Measurements from ENCODE around the gene ZNF879.

DNA sequence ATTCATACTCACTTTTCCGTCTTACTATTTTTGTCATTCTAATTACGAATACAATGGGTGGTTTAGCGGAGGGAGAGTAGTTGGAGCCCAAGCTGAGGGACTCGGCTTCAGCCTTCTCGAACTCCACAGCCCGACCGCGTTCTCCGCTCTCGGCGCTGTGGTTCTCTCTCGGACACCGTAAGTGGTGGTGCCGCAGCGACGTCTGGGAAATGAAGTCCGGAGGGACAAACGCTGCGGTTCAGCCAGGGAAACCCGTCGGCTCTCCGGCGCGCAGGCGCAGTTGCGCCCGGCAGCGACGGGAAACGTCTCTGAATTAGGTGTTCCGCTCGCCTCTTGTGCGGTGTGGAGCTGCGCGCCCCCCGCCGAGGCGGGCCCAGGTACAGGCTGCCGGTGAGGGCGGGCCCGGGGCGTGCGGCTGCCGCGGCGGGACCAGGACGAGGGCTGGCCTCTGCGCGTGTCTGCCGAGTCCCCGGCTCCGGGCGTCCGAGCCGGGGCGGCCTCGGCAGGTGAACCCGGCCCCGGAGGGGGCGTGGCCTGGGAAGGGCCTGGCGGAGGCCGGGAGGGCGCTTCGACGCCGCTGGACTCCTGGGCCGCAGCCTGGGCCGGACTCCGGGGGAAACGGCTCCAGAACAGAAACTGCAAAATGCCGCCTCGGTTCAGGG, at the start of gene ZNF879:
- TF ChIP-seq CTCF (IDR thresholded peaks at IDR 0.05; ENCODE audit: borderline replicate concordance, extremely low read depth, low read length, poor library complexity, severe bottlenecking) (no peak), EZH2 (IDR thresholded peaks at IDR 0.05; ENCODE audit: borderline replicate concordance, low read depth, low read length, severe bottlenecking) (no peak)
